SKM-1 treated with dmso at 0.1 percent for 144 hours (cell line): ENCODE measurements around the gene C18orf63.
"Not testable (repeated sequence)": the region's sequence is repeated elsewhere in the genome, so short reads cannot be mapped to it uniquely, and the experiment has no call there.

Experiments used
- DNase-seq: peaks from one replicate; lab custom pipeline; 2025; ENCODE audit not compliant: unreplicated experiment; lab: John Stamatoyannopoulos, UW

Gene C18orf63

DNA sequence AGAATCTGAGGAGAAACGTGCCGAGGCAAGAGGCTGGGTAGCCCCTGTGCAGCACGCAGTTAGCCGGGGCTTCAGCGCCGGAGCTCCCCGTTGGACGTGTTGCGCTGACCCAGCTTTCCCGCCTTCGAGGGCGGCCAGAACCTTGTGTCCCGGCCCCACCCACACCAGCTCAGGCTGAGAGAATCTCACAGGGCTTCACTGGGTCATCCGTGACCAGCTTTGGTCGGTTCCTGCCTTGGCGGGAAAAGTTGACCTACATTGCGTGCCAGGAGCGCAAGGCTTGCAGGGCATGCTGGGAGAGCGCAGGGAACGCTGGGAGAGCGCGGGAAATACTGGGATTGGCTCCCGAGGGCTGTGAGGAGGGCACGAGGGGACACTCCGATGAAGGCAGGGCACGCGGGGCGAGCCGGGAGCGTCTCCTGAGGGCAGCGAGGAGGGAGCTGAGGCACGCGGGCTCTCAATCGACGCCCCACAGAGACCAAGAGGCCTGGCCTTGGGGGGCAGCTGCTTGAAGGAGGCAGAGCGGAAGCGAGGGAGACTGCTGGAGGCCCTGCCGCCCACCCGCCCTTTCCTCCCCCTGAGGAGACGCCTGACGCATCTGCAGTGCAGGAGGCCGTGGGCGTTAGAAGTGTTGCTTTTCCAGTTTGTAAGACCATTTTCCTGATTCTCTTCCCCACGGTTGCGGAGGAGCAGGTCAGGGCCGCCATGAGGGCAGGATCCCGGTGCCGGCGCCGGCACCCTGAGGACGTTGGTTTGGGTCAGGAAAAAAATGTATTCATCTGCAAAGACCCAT lies at the start of gene C18orf63:
TSS of gene C18orf63 (plus strand) at position 376 of the 793 bp plus-strand sequence. CDS start 2,027 bp downstream, outside the sequence.
- no peak for DNase-seq

- no peak for DNase-seq
Observed at GRCh38 chr18:74266161-74266560, 49.5 kb upstream of the C18orf63 start.

DNA sequence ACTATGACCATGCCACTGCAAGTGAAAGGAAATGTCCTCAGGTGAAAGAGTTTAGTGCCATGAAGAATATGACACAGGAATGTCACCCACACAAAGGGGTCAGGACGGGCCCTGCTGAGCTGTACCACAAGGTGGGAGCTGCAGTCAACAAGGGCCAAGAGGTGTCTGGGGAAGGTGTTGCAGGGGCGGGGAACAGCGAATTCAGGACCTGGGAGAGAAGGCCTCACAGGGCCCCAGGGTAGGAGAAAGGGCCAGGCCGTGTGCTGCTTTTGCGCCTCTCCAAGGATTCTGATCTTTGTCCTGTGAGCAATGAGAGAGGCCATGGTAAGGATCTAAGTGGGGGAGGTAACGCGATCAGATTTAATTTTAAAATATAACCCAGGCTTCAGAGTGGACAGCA lies 47.5 kb upstream of the C18orf63 start:
- no peak for DNase-seq

GRCh38 chr18:74268933-74269620 lies 46.6 kb upstream of the C18orf63 start:
- no peak for DNase-seq

- no peak for DNase-seq
Observed at GRCh38 chr18:74271635-74272034, 44.0 kb upstream of the C18orf63 start.

DNA sequence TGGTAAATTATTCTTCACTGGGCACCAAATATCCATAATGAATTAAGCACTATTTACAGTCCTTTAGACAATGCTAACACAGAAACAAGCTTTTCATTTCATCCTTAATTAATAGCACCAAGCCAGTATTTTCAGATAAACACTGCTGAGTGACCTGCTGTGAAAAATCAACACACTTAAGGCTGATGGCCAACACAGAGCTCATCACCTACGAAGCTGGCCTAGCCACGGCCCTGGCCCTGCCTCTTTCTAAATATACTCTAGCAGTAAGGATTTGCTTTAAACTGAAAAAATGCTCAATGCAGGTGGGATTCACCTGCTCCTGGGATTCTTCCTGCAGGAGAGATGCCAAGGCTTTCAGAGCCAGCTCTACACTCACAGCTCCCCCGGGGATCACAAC lies 42.2 kb upstream of the C18orf63 start:
- DNase-seq: no peak

- no peak for DNase-seq
Observed at GRCh38 chr18:74274700-74275099, 40.9 kb upstream of the C18orf63 start.

DNA sequence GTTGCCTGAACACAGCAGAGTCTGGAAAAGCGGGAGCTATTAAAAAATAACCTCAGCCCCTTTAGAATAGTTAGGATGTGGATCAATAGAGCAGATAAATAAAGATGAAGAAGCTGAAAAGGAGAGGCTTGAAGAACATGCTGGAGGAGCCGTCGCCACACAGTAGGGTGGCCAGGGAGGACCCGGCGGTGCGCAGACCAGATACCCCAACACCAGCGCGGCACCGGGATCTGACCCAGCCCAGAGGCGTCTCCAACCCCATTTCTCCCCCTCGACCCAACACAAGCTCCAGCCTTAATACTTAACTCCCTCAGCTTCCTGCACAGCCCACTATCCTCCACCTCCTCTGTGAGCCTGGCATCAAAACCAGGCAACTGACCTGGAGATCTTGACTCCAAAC lies 39.9 kb upstream of the C18orf63 start:
- no peak for DNase-seq

GRCh38 chr18:74276609-74277008 lies 39.0 kb upstream of the C18orf63 start:
- no peak for DNase-seq

- DNase-seq: no peak
Observed at GRCh38 chr18:74277296-74277695, 38.3 kb upstream of the C18orf63 start.

DNA sequence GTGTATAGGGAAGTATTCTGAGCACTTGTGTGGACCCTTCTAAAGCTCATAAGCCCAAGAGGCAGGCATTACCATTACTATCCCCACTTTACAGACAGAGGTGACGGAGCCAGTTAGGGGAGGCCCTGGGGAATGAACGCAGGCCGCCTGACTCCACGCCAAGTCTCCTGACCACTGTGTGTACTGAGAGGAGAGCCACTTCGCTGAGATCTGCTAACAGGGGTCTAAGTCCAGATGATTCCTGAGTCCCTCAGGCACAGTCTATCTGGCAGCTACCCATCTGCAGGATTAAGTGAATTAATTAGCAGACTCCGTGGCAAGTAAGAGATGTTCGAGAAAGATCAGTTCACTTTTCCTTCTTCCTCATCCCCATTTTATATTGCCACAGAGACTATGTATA lies 37.6 kb upstream of the C18orf63 start:
- no peak for DNase-seq

- no peak for DNase-seq
Observed at GRCh38 chr18:74278983-74279382, 36.7 kb upstream of the C18orf63 start.

DNA sequence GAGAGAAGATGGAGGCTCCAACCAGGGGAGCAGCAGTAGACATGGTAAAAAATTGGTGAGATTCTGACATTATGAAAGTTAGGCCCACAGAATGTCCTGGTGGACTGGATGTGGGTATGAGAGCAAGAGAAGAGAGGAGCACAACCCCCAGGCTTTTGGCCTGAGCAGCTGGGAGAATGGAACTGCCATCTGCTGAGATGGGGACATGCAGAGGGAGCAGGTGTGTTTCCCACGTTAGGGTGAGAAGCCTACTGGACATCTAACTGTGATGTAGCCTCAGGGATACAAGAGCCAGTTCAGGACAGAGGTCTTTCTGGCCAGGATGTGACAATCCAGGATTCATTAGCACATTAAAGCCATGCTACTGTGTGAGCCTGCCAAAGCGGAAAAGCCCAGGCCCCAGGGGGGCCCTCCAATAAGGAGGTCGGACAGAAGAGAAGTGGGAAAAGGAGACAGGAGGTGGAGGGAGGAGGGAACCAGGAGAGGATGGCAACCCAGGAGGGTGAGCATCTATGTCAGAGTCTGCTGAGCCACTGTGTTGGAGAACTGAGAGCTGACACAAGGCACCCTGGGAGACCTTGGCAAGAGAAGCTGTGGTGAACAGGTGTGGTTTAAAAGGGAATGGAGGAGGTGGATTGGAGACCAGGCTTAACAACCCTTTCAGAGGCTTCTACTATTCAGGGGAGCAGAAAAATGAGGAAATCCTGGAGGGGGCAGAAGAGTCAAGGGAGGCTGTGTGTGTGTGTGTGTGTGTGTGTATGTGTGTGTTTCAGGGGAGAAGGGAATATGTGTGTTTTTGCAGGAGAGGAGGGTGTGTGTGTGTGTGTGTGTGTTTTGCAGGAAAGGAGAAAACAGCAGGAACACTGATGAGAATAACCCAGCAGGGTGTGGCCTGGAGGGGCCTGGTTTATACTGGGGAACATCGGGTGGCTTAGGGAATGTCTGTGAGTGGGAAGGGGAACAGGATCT lies 34.3 kb upstream of the C18orf63 start:
- no peak for DNase-seq

- DNase-seq: no peak
Observed at GRCh38 chr18:74281980-74282754, 33.5 kb upstream of the C18orf63 start.

DNA sequence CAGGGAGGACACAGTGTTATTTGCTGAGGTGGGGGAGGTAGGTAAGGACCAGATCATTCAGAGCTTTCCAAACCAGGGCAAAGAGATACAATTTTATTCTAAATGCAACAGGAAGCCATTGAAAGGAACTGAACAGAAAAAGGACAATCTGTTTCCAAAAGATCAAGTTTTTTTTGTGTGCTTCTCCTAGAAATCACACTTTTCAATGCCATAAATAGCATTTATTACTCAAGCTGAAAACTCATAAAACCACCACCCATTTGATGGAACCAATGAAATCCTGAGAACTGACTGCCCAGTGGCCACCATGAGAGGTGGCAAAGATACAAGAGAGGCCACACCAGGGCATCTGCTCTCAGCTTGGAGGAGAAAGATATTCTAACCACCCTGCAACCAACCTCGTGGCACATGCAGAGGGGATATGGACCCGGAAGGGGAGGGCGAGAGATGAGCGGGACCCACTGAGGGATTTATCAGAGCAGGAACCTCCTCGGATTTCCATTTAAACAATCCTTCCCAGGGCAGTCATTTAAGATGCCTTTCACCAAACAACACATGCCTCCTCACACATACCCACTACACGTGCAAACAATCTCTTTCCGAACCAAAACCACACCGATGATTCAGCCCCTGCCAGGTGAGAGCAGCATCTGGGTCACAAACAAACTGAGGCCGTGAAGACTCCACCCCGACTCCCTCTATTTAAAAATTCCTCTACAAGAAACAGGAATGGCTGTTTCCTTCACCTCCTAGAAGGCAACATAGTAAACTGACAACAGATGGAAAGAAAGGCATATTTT lies 32.7 kb upstream of the C18orf63 start:
- no peak for DNase-seq

DNA sequence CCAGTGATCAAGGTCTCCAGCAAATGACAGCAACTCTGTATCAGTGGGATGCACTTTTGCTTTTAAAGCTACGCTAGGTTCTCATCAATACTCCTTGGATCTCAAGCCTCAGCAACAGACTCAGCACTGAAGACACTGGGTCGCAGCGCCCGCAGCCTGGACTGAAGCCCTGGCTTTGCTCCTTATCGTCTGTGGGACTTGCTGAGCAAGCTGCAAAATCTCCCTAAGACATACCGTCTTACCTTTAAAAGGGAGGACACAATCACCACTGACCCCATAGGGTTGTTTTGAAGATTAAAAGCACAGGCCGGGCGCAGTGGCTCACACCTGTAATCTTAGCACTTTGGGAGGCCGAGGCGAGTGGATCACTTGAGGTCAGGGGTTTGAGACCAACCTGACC lies 32.0 kb upstream of the C18orf63 start:
- DNase-seq: no peak

GRCh38 chr18:74284191-74284979 lies 31.3 kb upstream of the C18orf63 start:
- DNase-seq: no peak

- DNase-seq: no peak
Observed at GRCh38 chr18:74284980-74285355, 30.7 kb upstream of the C18orf63 start.

- DNase-seq: not testable (repeated sequence)
Observed at GRCh38 chr18:74285583-74285982, 30.1 kb upstream of the C18orf63 start.
